Uterus (tissue), 2 donors: Measurements from ENCODE around the gene TOLLIP.

Experiments
- POLR2A ChIP-seq, 2 donors: fragments of 450-650 bp; IDR thresholded peaks; one replicate each; pipeline ENCODE4 v1.6.1; 2016; ENCODE audit warnings: antibody characterized with exemption in 2 of 2, mild to moderate bottlenecking in 1 of 2, moderate library complexity in 1 of 2
- TF ChIP-seq, protein P1 (sequence below), 4 experiments: fragments of 200-600 bp in 2 of 4; fragments of 450-650 bp in 2 of 4; sonication (generic) in 2 of 4; IDR thresholded peaks; one replicate each; pipeline ENCODE4 v1.5.1; 2016 to 2019; ENCODE audit warnings: antibody characterized with exemption in 4 of 4, mild to moderate bottlenecking in 2 of 4, moderate library complexity in 1 of 4

DNA sequence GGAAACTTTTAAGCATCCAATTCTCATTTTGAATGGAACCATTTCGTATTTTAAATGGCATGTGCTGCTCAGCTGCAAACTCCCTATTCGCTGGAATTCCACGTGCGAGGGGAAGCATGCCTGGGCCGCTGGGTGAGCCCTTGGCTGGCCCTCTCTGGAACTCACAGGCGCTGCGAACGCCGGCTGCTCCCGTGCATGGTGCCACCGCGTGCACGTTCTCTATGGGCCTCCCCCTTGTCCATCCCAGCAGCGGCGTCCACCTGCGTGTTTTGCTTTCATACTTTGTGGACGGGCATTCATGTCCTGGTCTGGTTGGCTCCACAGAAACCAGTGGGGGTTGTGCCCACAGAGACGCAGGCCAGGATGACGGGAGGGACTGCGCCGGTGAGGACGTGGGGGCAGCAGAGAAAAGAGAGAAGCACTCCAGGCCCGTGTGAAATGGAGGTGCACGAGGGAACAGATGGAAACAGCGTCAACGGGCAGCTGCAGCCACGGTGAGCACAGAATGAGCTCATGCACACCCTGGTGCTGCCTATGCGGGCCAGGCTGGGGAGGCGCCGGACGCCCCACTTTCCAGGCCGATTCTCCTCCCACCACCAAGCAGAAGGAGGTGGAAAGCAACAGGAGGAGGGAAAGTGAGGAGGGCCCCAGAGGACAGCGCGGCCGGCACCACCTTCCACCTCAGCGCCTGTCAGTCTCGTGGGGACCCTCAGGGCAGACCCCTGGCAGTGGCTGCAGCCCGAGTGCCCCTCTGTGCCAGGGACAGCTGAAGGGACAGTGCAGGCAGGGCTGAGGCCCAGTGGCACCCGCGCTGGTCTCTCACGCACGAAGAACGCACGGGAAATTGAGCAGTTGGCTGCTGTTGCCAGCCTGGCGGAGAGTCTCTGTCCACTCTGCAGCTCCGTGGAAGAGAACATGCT, 29.1 kb downstream of the TOLLIP start:
- TF ChIP-seq POLR2A (IDR thresholded peaks at IDR 0.05), result no peak
- TF ChIP-seq, protein P1, sequence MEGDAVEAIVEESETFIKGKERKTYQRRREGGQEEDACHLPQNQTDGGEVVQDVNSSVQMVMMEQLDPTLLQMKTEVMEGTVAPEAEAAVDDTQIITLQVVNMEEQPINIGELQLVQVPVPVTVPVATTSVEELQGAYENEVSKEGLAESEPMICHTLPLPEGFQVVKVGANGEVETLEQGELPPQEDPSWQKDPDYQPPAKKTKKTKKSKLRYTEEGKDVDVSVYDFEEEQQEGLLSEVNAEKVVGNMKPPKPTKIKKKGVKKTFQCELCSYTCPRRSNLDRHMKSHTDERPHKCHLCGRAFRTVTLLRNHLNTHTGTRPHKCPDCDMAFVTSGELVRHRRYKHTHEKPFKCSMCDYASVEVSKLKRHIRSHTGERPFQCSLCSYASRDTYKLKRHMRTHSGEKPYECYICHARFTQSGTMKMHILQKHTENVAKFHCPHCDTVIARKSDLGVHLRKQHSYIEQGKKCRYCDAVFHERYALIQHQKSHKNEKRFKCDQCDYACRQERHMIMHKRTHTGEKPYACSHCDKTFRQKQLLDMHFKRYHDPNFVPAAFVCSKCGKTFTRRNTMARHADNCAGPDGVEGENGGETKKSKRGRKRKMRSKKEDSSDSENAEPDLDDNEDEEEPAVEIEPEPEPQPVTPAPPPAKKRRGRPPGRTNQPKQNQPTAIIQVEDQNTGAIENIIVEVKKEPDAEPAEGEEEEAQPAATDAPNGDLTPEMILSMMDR (IDR thresholded peaks at IDR 0.05), result no peak
